ENCODE data around the gene PCNA.

GRCh38 chr20:5091902-5092301 is 27.9 kb downstream of the PCNA start:
- no peak for TF ChIP-seq POLR2A (IDR thresholded peaks at IDR 0.05; ENCODE audit: low read depth, low read length)
- TF ChIP-seq TAF1 (IDR thresholded peaks at IDR 0.05; ENCODE audit: borderline replicate concordance, low read depth, low read length): no peak
